Dermis blood vessel endothelial cell (primary cell): ENCODE measurements around the gene ATP4B. TPM values are rescaled to one million over a fixed set of nuclear protein-coding genes. Genes with fewer than 3 reads are reported as not detected.
"Not testable (repeated sequence)": the region's sequence is repeated elsewhere in the genome, so short reads cannot be mapped to it uniquely, and the experiment has no call there.

ENCODE experiments used
- DNase-seq: peaks from one replicate; pipeline ENCODE4 v3.0.0; 2010
- total RNA-seq: library from RNA; depleted of rRNA; stranded (reverse); fragments of >200 nt; gene quantifications from 2 replicates; pipeline ENCODE4 v1.2.3, GENCODE V29; 2014

Gene ATP4B
- total RNA-seq, 1 donor from 2014 or later = not detected

DNA sequence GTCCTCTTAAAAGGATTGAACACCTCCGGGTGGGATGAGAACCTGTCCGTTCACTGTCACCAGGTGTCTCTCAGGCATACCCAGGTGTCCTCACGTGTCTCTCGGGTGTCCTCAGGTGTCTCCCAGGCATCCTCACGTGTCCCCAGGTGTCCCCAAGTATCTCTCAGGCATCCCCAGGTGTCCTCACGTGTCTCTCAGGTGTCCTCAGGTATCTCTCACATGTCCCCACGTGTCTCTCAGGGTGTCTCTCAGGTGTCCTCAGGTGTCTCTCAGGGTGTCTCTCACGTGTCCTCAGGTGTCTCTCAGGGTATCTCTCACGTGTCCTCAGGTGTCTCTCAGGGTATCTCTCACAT is 33.8 kb downstream of the ATP4B start:
- DNase-seq = no peak

DNA sequence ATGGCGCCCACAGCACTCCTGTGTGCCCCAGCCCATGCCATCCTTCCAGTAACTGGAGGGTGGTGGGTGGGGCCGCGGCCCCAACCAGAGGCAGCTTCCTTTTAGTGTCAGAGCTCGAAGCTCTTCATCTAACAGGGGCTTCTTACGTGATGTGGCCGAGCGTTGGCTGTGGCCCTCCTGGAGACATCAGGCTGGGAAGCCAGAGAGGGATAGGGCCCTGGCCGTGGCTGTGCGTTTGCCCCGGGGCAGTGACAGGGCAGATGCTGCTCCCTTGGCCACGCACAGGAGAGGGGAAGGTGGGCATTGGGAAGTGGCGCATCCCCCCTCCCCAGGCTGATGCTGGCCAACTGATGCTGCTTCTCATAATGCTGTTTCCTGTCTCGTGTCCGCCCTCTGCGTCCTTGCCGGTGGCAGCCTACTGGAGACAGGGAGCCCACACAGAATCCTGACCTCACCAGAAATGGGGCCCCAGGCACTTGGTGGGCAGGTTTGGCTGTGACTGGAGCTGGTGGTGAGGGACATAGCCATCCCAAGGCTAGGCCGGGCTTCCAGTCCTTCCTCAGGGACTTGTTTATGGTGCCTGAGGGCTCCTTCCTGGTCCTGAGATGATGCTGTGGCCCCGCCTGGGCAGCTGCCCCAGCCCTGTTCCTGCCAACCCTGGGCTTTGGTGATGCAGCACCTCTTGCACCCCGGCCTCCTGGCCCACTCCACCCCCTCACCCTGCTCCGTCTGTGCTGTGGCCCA is 34.3 kb downstream of the ATP4B start:
- no peak for DNase-seq

DNA sequence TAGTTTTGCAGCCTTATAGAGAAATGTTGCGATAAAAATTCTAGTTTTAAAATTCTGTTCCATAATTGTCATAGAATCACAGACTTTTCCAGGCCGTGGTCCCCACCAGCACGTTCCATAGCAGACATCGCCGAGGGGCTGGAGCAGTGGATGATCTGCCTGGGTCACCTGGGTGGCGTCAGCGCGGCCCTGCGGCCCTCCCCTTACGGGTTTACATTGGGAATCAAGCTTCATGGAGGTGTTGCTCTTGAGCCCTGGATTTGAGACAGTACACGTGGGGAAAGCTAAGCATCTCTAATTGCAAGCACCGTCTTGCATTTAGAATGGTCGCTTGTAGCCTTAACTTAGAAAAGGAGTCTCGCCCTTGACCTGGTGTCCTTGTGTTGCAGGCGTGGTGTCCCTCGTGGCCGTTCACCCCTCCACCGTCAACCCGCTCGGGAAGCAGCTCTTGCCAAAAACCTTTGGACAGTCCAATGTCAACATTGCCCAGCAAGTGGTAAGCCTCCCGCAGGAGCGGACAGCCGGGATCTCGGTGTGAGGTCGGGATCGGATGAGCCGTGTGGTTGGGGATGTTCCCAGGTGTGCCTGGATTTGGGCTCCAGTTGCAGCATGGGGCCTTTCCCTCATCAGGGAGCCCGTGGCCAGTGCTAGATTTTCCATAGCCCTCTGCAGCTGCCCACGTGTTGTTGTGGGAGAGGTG is 35.1 kb downstream of the ATP4B start:
- no peak for DNase-seq

DNA sequence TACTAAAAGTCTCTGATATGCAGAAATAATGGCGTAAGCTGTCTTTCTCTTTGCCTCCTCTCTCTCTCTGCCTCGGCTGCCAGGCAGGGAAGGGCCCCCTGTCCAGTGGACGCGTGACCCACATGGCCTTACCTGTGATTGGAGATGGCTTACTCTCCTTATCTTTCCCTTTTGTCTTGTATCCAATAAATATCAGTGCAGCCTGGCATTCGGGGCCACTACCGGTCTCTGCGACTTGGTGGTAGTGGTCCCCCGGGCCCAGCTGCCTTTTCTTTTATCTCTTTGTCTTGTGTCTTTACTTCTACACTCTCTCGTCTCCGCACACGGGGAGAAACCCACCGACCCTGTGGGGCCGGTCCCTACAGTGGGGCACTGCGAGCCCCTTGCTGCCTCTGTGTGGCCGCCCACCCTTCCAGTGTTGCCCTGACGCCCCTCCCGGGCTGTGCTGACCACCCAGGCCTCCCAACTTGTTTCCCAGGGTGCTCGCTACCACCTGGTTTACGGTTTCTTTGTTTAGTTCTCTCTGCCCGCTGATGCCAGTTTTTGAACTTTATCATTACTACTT is 35.9 kb downstream of the ATP4B start:
- not testable (repeated sequence) for DNase-seq

DNA sequence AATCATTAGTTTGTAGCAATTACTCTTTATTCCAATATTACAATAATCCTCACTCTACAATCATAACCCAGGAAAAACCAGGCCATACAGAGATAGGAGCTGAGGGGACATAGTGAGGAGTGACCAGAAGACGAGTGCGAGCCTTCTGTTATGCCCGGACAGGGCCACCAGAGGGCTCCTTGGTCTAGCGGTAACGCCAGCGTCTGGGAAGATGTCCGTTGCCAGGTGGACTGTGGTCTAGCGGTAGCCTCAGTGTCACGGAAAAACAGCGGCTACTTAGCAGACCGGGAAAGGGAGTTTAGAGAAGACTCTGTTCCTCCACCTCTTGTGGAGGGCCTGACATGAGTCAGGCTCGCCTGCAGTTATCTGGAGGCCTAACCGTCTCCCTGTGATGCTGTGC is 36.5 kb downstream of the ATP4B start:
- peak; percentile 30 for DNase-seq

DNA sequence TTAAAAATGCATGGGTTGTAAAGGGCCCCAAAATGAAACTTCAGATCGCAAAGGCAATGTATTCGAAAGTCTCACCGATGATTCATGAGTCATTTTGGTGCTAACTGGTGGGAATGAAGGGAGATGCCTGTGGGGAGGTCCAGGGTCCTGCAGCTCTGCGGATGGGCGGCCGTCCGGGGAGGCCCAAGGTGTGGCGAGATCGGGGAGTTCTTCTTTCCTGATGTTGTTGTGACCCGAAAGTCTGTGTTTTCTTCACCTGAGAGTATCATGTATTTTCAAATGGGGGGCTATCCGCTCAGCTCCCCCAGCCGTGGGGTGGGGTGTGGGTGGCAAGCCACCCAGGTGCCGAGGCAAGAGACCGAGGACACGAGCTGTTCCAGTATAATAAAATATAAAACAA is 37.0 kb downstream of the ATP4B start:
- DNase-seq = no peak

DNA sequence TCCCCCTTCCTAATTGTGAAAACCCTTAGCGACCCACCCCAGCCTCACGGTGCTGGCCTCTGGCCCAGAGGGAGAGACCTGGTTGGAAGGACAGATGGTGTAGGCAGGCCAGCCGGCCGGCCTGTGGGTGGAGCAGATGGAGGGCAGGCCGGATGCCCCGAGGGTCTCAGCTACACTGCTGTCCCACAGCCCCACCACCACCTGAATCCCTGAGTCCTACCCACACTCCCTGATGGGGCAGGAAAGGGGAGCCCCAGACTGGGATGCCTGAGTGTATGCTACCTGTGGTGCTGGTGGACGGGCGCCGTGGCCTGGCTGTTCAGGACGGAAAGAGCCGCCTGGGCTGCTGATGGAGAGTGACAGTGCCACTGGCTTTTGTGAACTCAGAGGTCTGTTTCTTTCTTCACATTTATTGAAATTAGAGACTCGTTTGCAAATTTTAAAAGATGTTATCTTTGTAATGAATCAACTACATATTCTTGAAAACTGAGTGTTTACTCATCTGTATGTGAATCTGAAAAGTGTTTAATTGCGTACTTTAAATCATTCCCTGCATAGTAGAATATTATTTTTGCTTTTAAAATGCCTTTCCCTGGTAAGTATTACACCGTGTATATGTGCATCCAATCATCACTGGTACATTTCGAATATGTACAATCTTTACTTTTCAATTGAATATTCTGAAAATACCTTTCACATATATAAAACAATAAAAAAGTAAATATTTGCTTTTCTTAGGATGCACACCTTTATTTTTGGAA is 37.8 kb downstream of the ATP4B start:
- no peak for DNase-seq

DNA sequence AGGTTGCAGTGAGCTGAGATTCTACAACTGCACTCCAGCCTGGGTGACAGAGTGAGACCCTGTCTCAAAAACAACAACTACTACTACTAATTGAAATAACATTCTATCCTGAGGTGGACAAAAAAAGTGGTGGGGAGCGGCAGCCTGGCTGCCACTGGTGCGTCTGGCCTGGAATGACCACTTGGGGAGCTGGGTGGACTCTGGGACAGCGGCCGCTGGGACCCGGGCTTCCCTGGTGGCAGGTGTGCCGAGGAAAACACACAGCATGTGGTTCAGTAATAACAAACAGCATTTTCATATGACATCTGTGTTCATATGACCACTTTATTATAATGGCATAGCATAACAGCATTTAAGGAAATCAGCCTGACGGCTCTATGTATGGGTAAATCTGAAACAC is 39.5 kb downstream of the ATP4B start:
- DNase-seq = no peak

DNA sequence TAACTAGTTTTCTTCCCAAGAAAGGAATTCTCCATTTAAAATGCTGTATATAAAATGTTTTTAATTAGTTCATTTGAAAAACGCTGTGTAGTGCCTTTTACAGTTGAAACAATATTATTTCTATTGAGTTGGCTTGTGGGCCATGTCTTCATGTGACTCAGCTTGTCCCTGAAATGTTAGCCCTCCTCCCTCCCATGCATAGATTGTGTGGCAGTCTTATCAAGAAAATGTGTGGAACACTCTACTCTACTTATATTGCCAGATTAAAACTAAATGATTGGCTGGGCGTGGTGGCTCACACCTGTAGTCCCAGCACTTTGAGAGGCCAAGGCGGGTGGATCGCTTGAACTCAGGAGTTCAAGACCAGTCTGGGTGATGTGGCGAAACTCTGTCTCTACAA is 40.0 kb downstream of the ATP4B start:
- no peak for DNase-seq

DNA sequence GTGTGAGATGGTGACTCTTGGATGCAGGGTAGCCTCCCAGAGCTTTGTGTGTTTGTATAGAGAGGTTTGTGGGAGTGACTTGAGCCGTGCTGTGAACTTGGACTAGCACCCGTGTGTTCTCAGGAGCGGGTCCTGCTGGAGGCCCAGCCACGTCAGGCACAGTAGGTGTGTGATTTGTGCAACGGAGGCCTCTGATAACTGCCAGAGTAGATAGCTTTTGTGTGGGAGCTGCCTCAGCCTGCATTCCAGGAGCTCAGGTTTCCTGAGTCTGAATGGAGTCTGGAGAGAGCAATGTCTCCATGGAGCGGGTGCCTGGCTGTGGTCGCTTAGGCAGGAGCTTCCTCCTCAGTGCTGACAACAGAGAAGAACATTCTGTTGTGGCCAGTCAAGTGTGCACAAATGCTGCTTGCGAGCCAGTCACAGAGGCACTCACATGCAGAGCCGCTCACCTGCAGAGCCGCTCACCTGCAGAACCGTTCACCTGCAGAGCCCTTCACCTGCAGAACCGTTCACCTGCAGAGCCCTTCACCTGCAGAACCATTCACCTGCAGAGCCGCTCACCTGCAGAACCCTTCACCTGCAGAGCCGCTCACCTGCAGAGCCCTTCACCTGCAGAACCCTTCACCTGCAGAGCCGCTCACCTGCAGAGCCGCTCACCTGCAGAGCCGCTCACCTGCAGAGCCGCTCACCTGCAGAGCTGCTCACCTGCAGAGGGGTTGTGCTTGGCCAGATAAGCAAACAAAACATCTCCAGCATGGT is 40.8 kb downstream of the ATP4B start:
- no peak for DNase-seq

DNA sequence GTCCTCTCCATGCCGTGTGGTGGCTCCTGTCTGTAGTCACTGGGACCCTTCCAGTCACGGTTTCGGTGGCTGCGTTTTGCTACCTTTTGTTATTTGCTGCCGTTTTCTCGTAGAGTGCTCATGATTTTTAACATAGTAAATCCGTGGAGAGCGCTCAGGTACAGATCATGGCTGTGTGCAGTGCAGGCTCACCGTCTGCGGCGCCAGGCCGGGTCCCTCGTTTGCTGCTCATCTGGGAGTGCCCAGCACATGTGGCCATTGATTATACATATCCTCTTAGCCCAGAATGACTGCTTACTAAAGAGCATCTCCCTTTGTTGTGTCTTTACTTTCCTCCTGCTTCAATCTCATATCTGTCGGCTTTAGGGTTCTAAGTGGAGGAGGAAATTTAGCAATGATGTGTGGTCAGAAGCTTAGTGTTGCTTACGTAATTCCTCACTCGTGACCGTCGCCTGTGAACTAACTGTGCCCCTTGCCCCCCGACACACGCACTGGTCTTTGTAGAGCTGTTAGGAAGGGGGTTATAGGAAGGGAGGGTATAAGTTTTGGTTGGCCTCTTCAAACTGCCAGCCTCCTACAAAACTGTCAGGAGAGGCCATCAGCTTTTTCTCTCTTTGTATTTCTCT is 41.6 kb downstream of the ATP4B start:
- no peak for DNase-seq

DNA sequence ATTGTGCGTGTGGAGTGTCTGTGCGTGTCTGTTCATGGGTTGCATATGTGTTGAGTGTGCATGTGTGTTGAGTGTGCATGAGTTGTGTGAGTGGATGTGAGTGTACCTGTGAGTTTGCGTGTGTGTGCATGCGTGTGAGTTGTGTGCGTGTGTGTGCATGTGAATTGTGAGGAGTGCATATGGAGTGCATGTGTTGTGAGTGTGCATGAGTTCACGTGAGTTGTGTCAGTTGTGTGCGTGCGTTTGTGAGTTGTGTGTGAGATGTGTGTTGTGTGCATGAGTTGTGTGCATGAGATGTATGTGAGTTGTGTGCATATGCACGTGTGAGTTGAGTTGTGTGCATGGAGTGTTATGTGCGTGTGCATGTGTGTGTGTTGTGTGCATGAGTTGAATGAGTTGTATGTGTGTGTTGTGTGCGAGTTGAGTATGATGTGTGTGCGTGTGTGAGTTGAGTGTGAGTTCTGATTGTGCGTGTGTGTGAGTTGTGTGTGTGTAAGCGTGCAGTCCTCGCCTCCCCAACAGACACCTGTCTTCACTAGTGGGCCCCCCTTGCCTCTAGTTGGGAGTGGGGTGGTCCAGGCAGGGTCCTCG is 44.1 kb downstream of the ATP4B start:
- DNase-seq = no peak

DNA sequence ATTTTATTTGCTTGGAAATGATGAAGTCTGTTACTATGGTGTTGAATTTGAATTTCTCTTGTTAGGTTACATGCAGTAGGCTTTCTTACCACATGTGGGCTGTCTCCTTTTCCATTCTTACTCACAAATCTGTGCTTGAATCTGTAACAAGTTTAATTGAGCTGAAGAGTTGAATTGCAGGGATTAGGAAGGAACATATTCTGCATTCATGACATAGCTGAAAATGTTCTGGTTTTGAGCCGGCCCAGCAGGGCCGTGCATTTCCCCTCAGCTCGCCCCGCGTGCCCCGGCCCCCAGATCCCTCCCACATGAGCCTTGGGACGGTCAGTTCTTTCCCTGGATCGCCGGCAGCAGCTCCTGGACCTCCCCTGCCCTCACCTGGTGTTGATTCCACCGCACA is 45.4 kb downstream of the ATP4B start:
- DNase-seq = no peak

DNA sequence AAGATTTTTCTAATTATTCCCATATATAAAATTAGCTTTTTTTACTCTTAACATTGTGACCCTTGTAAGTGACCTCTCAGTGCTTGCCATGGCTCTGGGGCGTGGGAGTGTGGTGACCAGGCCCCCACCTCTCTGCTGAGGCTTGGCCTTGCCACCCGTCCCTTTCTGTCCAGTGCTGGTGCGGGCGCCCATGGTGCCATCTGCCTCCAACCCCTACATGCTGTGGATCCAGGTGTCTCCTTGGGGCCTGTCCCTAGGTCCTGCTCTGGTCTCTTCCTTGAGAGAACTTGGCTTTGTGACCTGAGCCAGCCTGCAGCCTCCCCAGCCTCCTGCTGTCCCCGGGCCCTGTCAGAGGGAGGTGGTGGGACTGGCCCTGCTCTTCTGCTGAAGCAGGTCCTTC is 46.0 kb downstream of the ATP4B start:
- DNase-seq = no peak

DNA sequence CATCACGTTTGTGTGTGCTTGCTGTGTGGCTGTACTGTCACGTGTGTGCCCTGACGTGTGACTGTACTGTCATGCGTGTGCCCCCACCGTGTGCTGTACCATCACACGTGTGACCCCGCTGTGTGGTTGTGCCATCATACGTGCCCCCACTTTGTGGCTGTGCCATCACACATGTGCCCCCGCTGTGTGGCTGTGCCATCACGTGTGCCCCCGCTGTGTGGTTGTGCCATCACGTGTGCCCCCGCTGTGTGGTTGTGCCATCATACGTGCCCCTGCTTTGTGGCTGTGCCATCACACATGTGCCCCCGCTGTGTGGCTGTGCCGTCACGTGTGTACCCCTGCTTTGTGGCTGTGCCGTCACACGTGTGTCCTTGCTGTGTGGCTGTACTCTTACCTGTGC is 47.7 kb downstream of the ATP4B start:
- no peak for DNase-seq

DNA sequence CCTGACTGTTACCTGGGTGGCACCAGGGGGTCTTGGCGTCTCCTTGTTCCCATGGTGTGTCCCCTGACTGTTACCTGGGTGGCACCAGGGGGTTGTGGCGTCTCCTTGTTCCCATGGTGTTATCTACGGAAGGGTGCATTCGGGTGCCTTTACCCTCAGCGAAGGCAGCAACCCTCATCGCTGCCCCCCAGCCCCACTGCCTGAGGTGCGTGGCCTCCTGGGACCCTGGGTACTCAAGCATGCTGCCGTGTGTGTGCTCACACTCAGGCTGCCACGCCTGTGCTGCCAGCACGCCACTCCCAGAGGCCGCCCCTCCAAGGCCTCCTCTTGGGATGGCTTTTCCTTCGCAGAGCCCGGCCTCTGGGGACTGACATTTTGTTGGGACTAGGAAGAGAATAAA is 48.4 kb downstream of the ATP4B start:
- DNase-seq = no peak

DNA sequence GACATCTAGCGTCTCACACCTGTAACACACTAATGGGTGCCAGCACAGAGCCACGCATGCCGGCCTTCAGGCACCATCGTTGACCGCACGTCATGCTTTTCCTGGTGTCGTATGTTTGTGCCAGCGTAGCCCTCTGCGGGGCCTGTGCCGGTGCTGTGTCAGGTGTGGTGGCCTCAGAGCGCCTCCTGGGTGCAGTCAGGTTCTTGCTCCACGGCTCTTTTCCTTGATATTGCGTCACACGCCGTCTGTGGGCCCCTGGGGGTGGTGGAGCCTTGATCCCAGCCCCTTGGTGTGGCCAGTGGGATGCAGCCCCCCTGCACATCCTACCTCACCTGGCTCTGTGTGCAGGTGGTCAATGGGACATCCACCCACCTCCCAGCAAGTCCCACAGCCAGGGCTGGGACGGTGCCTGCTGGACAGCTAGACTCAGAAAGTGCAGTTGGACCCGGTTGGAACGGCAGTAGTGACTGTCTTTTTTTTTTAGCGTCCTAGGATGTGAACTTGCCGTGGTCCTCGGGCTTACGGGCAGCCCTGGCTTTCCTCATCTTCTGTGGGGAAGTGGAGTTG is 48.9 kb downstream of the ATP4B start:
- DNase-seq = no peak

DNA sequence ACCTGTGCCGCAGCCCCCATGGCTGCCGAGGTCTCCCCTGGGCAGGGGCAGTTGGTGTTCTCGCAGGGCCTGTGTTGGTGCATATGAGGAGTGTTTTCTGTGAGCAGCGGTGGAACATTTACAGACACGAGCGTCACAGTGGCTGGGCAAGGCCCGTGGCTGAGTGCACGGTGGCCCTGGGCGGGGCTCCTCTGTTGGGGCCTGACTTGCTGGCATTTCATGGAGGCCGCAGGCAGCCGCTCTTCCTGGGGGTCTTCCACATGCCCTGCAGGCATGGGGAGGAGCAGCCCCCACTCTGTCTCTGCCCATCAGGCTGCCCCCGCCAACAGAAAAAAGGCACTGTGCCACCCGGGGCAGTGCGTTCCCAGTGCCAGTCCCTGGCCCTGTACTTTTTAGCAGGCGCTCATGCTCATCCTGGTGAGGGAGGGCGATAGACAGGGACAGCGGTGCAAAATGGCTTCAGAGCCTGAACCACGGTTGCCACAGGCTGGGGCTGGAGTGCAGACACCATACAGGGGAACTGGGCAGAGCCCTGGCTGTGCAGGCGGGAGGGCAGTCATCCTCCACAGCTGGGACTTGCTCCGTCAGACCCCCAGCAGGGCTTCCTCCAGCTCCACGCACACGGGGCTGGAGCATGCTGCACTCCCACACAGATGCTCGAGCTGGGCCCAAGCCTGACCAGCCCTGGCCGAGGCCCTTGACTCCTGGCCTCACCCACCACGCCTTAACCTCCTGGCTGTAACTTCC is 49.9 kb downstream of the ATP4B start:
- no peak for DNase-seq

DNA sequence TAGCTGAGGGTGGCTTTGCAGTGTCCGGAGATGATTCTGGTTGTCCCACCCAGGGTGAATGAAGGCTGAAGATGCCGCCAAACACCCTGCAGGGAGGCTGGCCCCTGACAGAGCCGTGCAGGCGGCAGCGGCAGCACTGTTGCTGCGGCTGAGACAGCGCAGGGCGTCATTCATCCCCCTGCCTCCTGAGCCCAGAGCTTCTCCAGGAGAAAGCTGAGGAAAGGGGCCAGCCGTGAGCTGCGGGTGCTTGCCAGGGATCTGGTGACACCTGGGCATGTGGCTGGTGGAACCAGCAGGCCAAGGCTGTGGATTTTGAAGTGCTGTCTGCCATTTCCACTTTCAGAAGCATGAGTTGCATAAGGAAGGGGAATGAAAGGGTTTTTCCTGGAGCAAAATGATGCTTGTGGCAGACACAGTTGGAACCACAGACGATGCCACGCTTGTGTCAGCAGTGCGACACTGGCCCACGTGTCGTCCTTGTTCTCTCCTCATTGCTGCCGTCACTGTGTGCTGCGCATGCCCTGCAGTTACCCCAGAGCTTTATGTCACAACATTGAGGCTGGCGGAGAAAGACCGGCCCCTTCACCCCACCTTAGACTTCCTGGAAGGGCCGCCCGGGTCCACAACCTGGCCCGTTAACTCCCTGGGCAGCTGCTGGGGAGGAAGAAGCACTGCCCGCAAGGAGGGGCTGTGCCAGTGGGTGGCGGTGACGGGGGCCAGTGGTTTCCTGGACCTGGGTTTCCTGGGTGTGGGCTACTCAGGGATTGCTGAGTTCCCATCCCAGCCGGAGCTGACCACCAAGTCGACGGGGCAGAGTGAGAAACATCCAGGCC is 50.7 kb downstream of the ATP4B start:
- no peak for DNase-seq
